Karpas-422 (cell line): ENCODE results near the gene LY6G5B. TPM values are rescaled to one million over a fixed set of nuclear protein-coding genes. Genes with fewer than 3 reads are reported as not detected.

ENCODE experiments used
- DNase-seq: peaks from one replicate; pipeline ENCODE4 v3.0.0-alpha.2; 2015
- H2AFZ ChIP-seq: fragments of 200-600 bp; sonication (generic); 2 replicates; pipeline ENCODE4 v1.6.1; 2014; ENCODE audit warnings: antibody characterized with exemption, low read length, mixed read lengths
- H3K27ac ChIP-seq: fragments of 200-600 bp; sonication (generic); 2 replicates; pipeline ENCODE4 v1.5.1; 2014; ENCODE audit warnings: mild to moderate bottlenecking, low read length, moderate library complexity
- H3K27me3 ChIP-seq: fragments of 200-600 bp; sonication (generic); 2 replicates; pipeline ENCODE4 v1.6.1; 2014; ENCODE audit warnings: low read length, mixed read lengths
- H3K36me3 ChIP-seq: fragments of 200-600 bp; sonication (generic); 2 replicates; pipeline ENCODE4 v1.6.1; 2014; ENCODE audit warnings: low read length, mixed read lengths; ENCODE audit not compliant: insufficient read depth
- H3K4me1 ChIP-seq: fragments of 200-600 bp; sonication (generic); 2 replicates; pipeline ENCODE4 v1.6.1; 2014; ENCODE audit warnings: mild to moderate bottlenecking, low read length, mixed read lengths
- H3K4me2 ChIP-seq: fragments of 200-600 bp; sonication (generic); 2 replicates; pipeline ENCODE4 v1.6.1; 2014; ENCODE audit warnings: low read length, low read depth, mild to moderate bottlenecking; ENCODE audit not compliant: poor library complexity, severe bottlenecking
- H3K4me3 ChIP-seq: fragments of 200-600 bp; sonication (generic); 2 replicates; pipeline ENCODE4 v1.5.1; 2014; ENCODE audit warnings: mild to moderate bottlenecking, antibody characterized with exemption, low read length, mixed read lengths
- H3K79me2 ChIP-seq: fragments of 200-600 bp; sonication (generic); 2 replicates; pipeline ENCODE4 v1.6.1; 2014; ENCODE audit warnings: mild to moderate bottlenecking, low read length, mixed read lengths
- H3K9ac ChIP-seq: fragments of 200-600 bp; sonication (generic); 2 replicates; pipeline ENCODE4 v1.6.0; 2014; ENCODE audit warnings: low read length
- H3K9me2 ChIP-seq: fragments of 200-600 bp; sonication (generic), shearing (Covaris generic); replicated peaks from 2 replicates; pipeline ENCODE4 v1.6.0; 2014; ENCODE audit warnings: mild to moderate bottlenecking, low read length, moderate library complexity; ENCODE audit not compliant: insufficient read depth
- H3K9me3 ChIP-seq: fragments of 300-700, 200-600 bp; sonication (generic); 2 replicates; pipeline ENCODE4 v1.6.1; 2014; ENCODE audit warnings: low read length, mixed read lengths
- H4K20me1 ChIP-seq: fragments of 200-600 bp; sonication (generic); 2 replicates; pipeline ENCODE4 v1.6.1; 2014; ENCODE audit warnings: mild to moderate bottlenecking, antibody characterized with exemption, low read length, low read depth; ENCODE audit not compliant: insufficient read depth
- total RNA-seq: library from RNA; depleted of rRNA; stranded (reverse); fragments of >200 nt; shearing (Covaris generic); gene quantifications from 2 replicates; pipeline ENCODE4 v1.2.3, GENCODE V29; 2014; ENCODE audit warnings: low replicate concordance

LY6G5B gene
- total RNA-seq, 1 experiment from 2014 or later, result 7.3 TPM

- Histone ChIP-seq H3K4me2 (no peak overlapping the region), H3K79me2 (no peaks in the 10 kb centered on the region), H2AFZ (no peak overlapping the region), H3K4me1 (peaks cover 14% of the 10 kb centered on the region), H3K27me3 (no peaks in the 10 kb centered on the region), H4K20me1 (no peaks in the 10 kb centered on the region), H3K9ac (no peak overlapping the region), H3K36me3 (peaks cover 3% of the 10 kb centered on the region; the same call in 1 of the 2 replicates), H3K27ac (no peak overlapping the region), H3K9me2 (no peaks in the 10 kb centered on the region), H3K4me3 (no peak overlapping the region), H3K9me3 (no peaks in the 10 kb centered on the region)
- no peak for DNase-seq
Observed at GRCh38 chr6:31676904-31677303, 7.1 kb downstream of the LY6G5B start.

GRCh38 chr6:31677955-31678354 is 8.2 kb downstream of the LY6G5B start:
- Histone ChIP-seq H2AFZ (no peak overlapping the region), H3K4me3 (no peak overlapping the region), H3K27me3 (no peaks in the 10 kb centered on the region), H3K79me2 (no peaks in the 10 kb centered on the region), H3K4me1 (peaks cover 14% of the 10 kb centered on the region), H3K9me3 (no peaks in the 10 kb centered on the region), H3K27ac (no peak overlapping the region), H3K36me3 (no peaks in the 10 kb centered on the region), H3K9ac (no peak overlapping the region), H3K4me2 (no peak overlapping the region), H4K20me1 (no peaks in the 10 kb centered on the region), H3K9me2 (no peaks in the 10 kb centered on the region)
- DNase-seq, result no peak

- Histone ChIP-seq H3K4me2 (peak within 1 kb of the TSS; percentile 83), H3K79me2 (no peaks in the 10 kb centered on the region), H3K36me3 (no peaks in the 10 kb centered on the region), H2AFZ (no peak within 1 kb of the TSS), H3K9me3 (no peaks in the 10 kb centered on the region), H3K4me1 (peaks cover 14% of the 10 kb centered on the region), H3K9ac (peak within 1 kb of the TSS; percentile 64), H3K27me3 (no peaks in the 10 kb centered on the region), H4K20me1 (no peaks in the 10 kb centered on the region), H3K27ac (no peak within 1 kb of the TSS), H3K4me3 (peak within 1 kb of the TSS; percentile 64), H3K9me2 (no peaks in the 10 kb centered on the region)
- peak; percentile 77 for DNase-seq
Observed at GRCh38 chr6:31680226-31681134, 10.7 kb downstream of the LY6G5B start, which contains the start of gene LY6G5C. TSS of gene LY6G5C (minus strand) at chr6:31681067. CDS start at chr6:31680373, 694 bp downstream.

GRCh38 chr6:31681135-31681671 is 11.4 kb downstream of the LY6G5B start:
- Histone ChIP-seq H3K9me2 (no peaks in the 10 kb centered on the region), H4K20me1 (no peaks in the 10 kb centered on the region), H3K4me3 (peak overlapping the region; percentile 64), H3K27me3 (no peaks in the 10 kb centered on the region), H3K9me3 (no peaks in the 10 kb centered on the region), H3K4me1 (peaks cover 14% of the 10 kb centered on the region), H2AFZ (no peak overlapping the region), H3K27ac (no peak overlapping the region), H3K79me2 (no peaks in the 10 kb centered on the region), H3K4me2 (peak overlapping the region; percentile 83), H3K9ac (peak overlapping the region; percentile 64), H3K36me3 (no peaks in the 10 kb centered on the region)
- peak; percentile 68 for DNase-seq

GRCh38 chr6:31683591-31683990 is 13.8 kb downstream of the LY6G5B start:
- peaks cover 14% of the 10 kb centered on the region for H3K4me1 ChIP-seq
- no peak overlapping the region for H3K4me2 ChIP-seq
- H3K4me3 ChIP-seq, result no peak overlapping the region
- H3K9me3 ChIP-seq, result no peaks in the 10 kb centered on the region
- no peak overlapping the region for H2AFZ ChIP-seq
- H3K9ac ChIP-seq, result no peak overlapping the region
- no peaks in the 10 kb centered on the region for H4K20me1 ChIP-seq
- no peaks in the 10 kb centered on the region for H3K79me2 ChIP-seq
- no peak for DNase-seq
- H3K36me3 ChIP-seq, result peaks cover 3% of the 10 kb centered on the region; the same call in 1 of the 2 replicates
- H3K9me2 ChIP-seq, result no peaks in the 10 kb centered on the region
- H3K27ac ChIP-seq, result no peak overlapping the region
- H3K27me3 ChIP-seq, result no peaks in the 10 kb centered on the region

- no peaks in the 10 kb centered on the region for H3K27me3 ChIP-seq
Observed at GRCh38 chr6:31686483-31686882, 16.7 kb downstream of the LY6G5B start.

GRCh38 chr6:31687321-31687720 is 17.5 kb downstream of the LY6G5B start:
- Histone ChIP-seq H3K4me2 (no peak overlapping the region), H2AFZ (no peak overlapping the region)

More at GRCh38 chr6:31686483-31686882, 16.7 kb downstream of the LY6G5B start:
- Histone ChIP-seq H3K36me3 (peaks cover 11% of the 10 kb centered on the region; the same call in 1 of the 2 replicates), H3K4me1 (peaks cover 15% of the 10 kb centered on the region), H3K27ac (no peak overlapping the region), H3K79me2 (no peaks in the 10 kb centered on the region), H3K4me3 (no peak overlapping the region), H4K20me1 (no peaks in the 10 kb centered on the region), H3K9me3 (no peaks in the 10 kb centered on the region), H3K9me2 (no peaks in the 10 kb centered on the region), H2AFZ (no peak overlapping the region), H3K4me2 (no peak overlapping the region), H3K9ac (no peak overlapping the region)
- no peak for DNase-seq

More at GRCh38 chr6:31687321-31687720, 17.5 kb downstream of the LY6G5B start:
- no peaks in the 10 kb centered on the region for H3K27me3 ChIP-seq
- H3K36me3 ChIP-seq, result peaks cover 11% of the 10 kb centered on the region; the same call in 1 of the 2 replicates
- no peak overlapping the region for H3K27ac ChIP-seq
- no peaks in the 10 kb centered on the region for H3K9me3 ChIP-seq
- H4K20me1 ChIP-seq, result no peaks in the 10 kb centered on the region
- no peak overlapping the region for H3K4me3 ChIP-seq
- peaks cover 13% of the 10 kb centered on the region for H3K4me1 ChIP-seq
- H3K9me2 ChIP-seq, result no peaks in the 10 kb centered on the region
- no peak overlapping the region for H3K9ac ChIP-seq
- H3K79me2 ChIP-seq, result no peaks in the 10 kb centered on the region
- DNase-seq, result no peak
